Activated CD4-positive, alpha-beta T cell treated with anti-CD3 and anti-CD28 coated beads for 24 hours (primary cell): Measurements from ENCODE around the gene SLC25A18.
"Not testable (repeated sequence)": the region's sequence is repeated elsewhere in the genome, so short reads cannot be mapped to it uniquely, and the experiment has no call there.

ENCODE experiments used
- DNase-seq, 2 donors: peaks; one replicate each; pipeline ENCODE4 v3.0.0-alpha.2; 2020; ENCODE audit warnings: low read depth in 2 of 2

The SLC25A18 gene

GRCh38 chr22:17607891-17608521 is 44.7 kb downstream of the SLC25A18 start:
- no peak for DNase-seq

DNA sequence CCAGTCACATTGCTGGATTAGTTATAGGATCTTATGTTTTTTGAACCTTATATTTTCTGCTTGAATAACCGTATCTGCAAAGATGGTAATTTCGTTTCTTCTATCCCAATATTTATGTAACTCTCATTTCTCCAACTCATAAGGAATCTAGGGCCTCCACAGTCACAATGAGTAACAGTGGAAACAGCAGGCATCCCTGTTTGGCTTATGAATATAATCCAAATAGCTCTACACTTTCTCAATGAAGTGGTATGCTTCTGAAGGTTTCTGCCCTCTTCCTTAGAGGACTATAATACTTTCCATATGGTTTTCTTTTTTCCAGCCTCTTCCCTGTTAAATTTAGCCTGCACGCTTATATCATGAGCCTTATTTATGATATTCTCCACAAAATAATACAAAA is 48.8 kb downstream of the SLC25A18 start:
- DNase-seq: no peak

DNA sequence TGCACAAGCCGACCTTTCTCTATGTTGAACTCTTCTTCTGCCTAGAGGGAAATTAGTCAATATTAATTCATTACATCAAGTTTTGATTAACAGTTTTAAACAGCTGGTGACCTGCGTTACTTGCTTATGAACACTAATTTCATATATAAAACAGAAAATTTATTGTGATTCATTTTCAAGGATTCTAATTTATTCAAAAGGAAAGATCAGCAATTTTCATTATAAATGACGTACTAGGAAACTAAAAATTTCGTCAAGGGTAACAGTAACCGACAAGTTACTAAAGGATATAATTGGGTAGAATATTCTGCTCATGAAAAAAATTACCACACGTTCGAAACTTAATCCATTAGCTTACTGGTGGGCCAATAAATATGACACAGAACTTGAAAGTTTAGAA is 50.0 kb downstream of the SLC25A18 start:
- no peak for DNase-seq

- DNase-seq: no peak
Measured at GRCh38 chr22:17627961-17628405, 64.7 kb downstream of the SLC25A18 start.

DNA sequence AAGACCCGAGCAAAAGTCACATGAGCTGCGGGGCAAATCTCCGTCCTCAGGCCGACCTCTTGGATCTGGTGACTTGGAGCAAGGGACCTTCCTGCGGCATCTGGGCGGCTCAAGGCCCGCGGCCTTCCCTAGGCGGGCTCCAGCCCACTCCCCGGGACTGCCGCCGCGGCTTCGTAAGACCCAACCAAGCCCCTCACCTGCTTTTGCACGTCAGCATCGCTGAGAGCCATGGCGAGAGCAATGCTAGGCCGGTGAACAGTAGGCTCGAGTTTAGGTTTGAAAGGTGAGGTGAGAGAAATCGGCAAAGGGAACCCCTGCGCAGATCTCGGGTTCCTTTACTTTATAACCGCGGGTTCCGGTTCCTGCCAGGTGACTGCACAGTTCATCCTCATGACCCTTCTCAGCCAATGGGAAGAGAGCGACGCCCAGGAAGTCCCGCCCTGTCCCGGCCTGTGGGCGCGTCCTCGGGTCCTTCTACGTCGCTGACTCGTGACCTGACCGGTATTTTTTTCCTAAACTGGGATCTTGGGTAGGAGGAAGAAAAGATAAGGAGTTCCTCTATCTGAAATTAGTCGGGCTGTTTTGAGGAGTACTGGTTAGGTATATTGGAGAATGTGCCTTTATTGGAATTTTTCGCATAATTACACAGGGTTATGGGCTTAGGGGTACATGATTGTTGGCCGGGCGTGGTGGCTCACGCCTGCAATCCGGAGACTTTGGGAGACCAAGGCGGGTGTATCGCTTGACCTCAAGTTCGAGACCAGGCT is 65.3 kb downstream of the SLC25A18 start, which contains the start of gene ATP6V1E1:
Gene ATP6V1E1, minus strand, starts transcription at position 344 of the 767 bp plus-strand sequence. Its CDS starts 114 bp downstream, at position 230.
- peak; percentile 86 to 88 for DNase-seq

DNA sequence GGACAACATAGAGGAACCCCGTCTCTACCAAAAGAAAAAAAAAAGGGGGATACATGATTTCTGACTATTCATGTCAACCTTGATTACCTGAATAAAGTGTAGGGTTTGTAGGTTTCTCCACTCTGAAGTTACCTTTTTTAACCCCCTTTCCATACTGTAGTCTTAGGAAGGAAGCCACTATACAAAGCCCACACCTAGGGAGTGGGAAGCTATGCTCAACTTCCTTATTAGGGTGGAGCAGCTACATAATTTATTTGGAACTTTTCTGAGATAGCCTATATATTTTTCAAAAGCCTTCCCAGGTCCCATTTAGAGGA is 65.8 kb downstream of the SLC25A18 start:
- no peak for DNase-seq

DNA sequence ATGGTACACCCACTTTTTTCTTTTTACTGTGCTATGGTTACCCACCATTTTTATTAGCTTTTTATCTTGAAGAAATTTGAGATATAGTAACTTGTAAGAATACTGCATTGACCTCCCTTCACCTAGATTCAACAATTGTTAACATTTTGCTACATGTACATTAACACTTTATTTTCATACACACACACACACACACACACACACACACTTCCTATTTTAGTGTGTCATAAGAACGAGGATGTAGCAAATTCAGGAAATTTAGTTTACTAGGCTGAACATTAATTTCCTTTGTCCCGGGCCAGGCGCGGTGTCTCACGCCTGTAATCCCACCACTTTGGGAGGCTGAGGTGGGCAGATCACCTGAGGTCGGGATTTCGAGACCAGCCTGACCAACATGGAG is 66.3 kb downstream of the SLC25A18 start:
- no peak for DNase-seq

DNA sequence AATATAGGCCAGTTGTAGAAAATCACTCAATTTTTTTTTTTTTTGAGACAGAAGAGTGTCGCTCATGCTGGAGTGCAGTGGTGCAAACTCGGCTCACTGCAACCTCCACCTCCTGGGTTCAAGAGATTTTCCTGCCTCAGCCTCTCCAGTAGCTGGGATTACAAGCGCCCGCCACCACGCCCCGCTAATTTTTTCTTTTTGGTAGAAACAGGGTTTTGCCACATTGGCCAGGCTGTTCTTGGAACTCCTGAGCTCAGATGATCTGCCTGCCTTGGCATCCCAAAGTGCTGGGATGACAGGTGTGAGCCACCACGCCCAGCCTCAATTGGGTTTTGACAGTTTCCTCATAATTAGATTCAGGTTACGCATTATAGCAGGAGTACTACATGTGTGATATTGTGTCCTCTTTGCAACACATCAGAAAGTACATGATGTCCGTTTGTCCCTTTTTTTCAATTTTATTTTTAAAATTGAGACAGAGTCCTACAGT is 67.8 kb downstream of the SLC25A18 start:
- DNase-seq: no peak

DNA sequence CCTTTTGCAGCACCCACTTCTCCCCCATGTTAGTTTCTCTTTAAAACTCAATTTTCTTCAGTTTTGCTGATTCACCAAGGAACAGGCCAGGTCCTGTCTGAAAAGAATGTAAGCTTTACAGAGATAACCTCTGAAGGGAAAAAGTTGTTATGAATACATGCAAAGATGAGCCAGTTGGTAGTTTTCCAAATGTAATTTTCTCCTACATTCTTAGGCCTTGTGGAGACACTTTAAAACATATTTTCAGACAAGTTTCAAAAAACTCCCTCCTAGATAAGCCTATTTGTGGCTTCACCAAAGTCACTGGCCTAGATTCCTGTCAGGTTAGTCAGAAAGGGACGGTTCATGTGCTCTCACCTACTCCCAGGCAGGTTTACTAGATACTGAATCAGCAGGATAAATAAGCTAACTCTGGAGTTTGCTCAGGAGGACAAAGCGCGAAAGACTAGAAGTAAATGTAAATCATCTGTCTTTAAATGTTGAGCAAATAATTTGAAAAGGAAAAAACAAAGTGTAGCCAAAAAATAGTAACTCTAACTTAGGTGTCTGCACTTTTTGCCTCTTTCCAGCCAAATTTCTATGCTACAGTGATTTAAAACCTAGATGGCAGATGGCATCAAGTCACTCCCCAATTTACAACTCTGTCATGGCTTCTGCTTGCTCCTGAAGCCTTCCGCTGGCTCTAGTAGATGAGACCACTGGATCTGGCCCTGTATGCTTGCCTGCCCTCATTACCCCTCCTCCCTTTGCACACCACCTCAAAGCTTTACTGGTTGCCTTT is 70.1 kb downstream of the SLC25A18 start:
- no peak for DNase-seq

- no peak for DNase-seq
Measured at GRCh38 chr22:17633998-17634323, 70.7 kb downstream of the SLC25A18 start.

DNA sequence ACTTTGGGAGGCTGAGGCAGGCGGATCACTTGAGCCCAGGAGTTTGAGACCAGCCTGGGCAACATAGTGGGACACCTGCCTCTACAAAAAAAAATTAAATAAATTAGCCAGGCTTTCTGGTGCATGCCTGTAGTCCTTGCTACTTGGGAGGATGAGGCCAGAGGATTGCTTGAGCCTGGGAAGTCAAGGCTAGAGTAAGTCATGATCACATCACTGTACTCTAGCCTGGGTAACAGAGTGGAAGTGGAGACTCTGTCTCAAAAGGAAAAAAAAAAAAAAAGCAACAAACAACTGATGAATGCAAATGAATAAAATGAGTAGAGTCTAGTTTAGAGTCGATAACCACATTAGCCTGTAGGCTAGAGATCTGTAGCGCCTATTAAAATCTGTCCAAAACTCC is 71.4 kb downstream of the SLC25A18 start:
- DNase-seq: no peak

DNA sequence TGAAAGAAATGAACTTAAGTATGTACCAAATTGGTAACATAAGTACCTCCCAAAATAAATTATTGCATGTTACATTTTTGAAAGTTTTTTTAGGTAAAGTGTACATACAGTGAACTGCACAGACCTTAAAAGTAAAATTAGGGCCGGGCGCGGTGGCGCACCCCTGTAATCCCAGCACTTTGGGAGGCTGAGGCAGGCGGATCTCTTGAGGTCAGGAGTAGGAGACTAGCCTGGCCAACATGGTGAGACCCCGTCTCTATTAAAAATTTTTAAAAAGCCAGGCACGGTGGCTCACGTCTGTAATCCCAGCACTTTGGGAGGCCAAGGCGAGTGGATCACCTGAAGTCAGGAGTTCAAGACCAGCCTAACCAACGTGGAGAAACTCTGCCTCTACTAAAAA is 73.6 kb downstream of the SLC25A18 start:
- DNase-seq: not testable (repeated sequence)

DNA sequence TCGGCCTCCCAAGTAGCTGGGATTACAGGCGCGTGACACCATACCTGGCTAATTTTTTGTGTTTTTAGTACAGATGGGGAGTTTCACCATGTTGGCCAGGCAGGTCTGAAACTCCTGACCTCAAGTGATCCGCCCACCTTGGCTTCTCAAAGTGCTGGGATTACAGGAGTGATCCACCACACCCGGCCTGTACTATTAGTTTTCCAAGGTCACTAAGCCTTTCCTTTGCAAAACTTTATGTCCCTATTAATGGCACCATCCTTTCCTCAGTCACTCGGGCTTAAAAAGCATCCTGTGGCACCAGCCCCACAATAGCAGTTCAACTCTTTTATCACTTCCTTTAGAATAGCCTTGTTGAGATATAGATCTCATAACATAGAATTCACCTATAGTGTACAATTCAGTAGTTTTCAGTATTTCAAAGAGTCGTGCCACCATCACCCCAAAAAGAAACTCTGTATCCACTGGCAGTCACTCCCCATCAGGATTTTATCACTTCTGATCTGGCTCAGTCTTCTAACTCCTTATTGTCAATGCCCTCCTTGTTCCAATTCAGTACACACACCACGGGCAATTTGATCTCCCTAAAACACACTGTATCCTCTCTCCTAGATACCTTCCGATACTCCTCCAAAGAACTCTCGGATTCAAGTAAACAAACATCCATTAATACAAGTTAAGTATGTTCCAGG is 74.3 kb downstream of the SLC25A18 start:
- DNase-seq: no peak

DNA sequence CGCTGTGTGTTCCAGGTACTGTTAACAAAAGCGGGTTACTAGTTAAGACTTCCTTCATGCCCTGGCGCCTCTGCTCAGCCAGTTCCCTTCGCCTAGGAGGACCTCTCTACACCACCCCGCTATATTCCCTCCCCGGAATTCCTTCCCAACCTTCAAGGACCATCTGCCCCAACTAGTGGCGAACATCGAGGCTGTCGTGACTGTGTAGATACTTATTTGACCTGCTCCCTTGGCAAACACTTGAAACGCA is 74.8 kb downstream of the SLC25A18 start:
- DNase-seq: no peak

GRCh38 chr22:17638432-17639246 is 75.3 kb downstream of the SLC25A18 start, which contains the start of gene BCL2L13:
BCL2L13 (plus strand) TSS chr22:17638757; CDS start chr22:17655712, 16,955 bp downstream.
- peak; percentile 76 to 84 for DNase-seq

- DNase-seq: no peak
Measured at GRCh38 chr22:17639247-17639741, 76.0 kb downstream of the SLC25A18 start.
